Uterus (tissue), 4 donors: ENCODE data around the gene CACHD1. TPM values are rescaled to one million over a fixed set of nuclear protein-coding genes. Genes with fewer than 3 reads are reported as not detected.

ENCODE experiments used
- DNase-seq, 2 donors: peaks; one replicate each; pipeline ENCODE4 v3.0.0-alpha.2; 2019 to 2020
- H3K27ac ChIP-seq, 2 donors: fragments of 200-600 bp; sonication (generic); 1 replicate in 1 of 2; 2 replicates in 1 of 2; pipeline ENCODE4 v1.5.1; 2016 to 2018
- H3K27me3 ChIP-seq, 2 donors: fragments of 200-600 bp; sonication (generic); one replicate each; pipeline ENCODE4 v1.5.1; 2018 to 2019; ENCODE audit warnings: control low read depth in 1 of 2
- H3K36me3 ChIP-seq, 2 donors: fragments of 200-600 bp; sonication (generic); one replicate each; pipeline ENCODE4 v1.5.1; 2019; ENCODE audit warnings: control low read depth in 1 of 2
- H3K4me1 ChIP-seq, 2 donors: fragments of 200-600 bp; sonication (generic); one replicate each; pipeline ENCODE4 v1.5.1; 2018 to 2019; ENCODE audit warnings: control low read depth in 1 of 2
- H3K4me3 ChIP-seq, 2 donors: fragments of 200-600 bp; sonication (generic); 1 replicate in 1 of 2; 2 replicates in 1 of 2; pipeline ENCODE4 v1.5.1; 2018 to 2019; ENCODE audit warnings: mild to moderate bottlenecking in 1 of 2
- H3K9me3 ChIP-seq, 2 donors: fragments of 200-600 bp; sonication (generic); one replicate each; pipeline ENCODE4 v1.5.1; 2019; ENCODE audit warnings: control low read depth in 1 of 2
- POLR2A ChIP-seq, 2 donors: fragments of 450-650 bp; IDR thresholded peaks; one replicate each; pipeline ENCODE4 v1.6.1; 2016; ENCODE audit warnings: antibody characterized with exemption in 2 of 2, mild to moderate bottlenecking in 1 of 2, moderate library complexity in 1 of 2
- intact Hi-C: fragments of 100-400 bp; cut with DNase I; formaldehyde crosslinking; loops from one replicate; pipeline ENCODE4 v1.15.1; 2023; ENCODE audit warnings: low total_unique reads
- total RNA-seq, 4 donors: library from RNA; depleted of rRNA in 3 of 4; stranded (reverse); fragments of >200 nt in 3 of 4; gene quantifications; one replicate each; pipeline versions ENCODE4 v1.1.0 to v1.2.4, GENCODE V29; 2014 to 2023
- TF ChIP-seq, protein P1 (sequence below), 4 experiments: fragments of 200-600 bp in 2 of 4; fragments of 450-650 bp in 2 of 4; sonication (generic) in 2 of 4; IDR thresholded peaks; one replicate each; pipeline ENCODE4 v1.5.1; 2016 to 2019; ENCODE audit warnings: antibody characterized with exemption in 4 of 4, mild to moderate bottlenecking in 2 of 4, moderate library complexity in 1 of 4
- donor health status: DM: yes; HTN: yes; CAD: no.

The CACHD1 gene
- total RNA-seq, 4 donors from 2014 or later, result 19.2 to 39.9 (median 28.8) TPM

DNA sequence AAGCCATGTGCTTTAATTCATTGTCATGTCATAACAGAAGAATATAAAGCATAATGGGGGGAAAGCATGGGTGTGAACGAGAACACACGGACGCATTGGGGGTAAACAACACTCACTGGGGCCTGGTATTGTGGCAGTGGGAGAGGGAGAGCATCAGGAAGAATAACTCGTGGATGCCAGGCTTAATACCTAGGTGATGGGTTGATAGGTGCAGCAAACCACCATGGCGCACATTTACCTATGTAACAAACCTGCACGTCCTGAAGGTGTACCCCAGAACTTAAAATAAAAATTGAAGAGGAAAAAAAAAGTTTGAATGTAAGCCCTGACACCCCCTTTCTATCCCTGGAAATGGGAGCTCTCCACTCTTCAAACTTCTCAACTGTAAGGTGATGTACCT is 34.9 kb upstream of the CACHD1 start:
- Histone ChIP-seq H3K36me3 (no peaks in the 10 kb centered on the region), H3K27me3 (no peaks in the 10 kb centered on the region), H3K27ac (no peak overlapping the region), H3K4me1 (no peaks in the 10 kb centered on the region), H3K4me3 (no peak overlapping the region), H3K9me3 (no peaks in the 10 kb centered on the region)
- intact Hi-C loops, result no loop called here
- no peak for DNase-seq
- TF ChIP-seq POLR2A (IDR thresholded peaks at IDR 0.05), result no peak
- TF ChIP-seq, protein P1, sequence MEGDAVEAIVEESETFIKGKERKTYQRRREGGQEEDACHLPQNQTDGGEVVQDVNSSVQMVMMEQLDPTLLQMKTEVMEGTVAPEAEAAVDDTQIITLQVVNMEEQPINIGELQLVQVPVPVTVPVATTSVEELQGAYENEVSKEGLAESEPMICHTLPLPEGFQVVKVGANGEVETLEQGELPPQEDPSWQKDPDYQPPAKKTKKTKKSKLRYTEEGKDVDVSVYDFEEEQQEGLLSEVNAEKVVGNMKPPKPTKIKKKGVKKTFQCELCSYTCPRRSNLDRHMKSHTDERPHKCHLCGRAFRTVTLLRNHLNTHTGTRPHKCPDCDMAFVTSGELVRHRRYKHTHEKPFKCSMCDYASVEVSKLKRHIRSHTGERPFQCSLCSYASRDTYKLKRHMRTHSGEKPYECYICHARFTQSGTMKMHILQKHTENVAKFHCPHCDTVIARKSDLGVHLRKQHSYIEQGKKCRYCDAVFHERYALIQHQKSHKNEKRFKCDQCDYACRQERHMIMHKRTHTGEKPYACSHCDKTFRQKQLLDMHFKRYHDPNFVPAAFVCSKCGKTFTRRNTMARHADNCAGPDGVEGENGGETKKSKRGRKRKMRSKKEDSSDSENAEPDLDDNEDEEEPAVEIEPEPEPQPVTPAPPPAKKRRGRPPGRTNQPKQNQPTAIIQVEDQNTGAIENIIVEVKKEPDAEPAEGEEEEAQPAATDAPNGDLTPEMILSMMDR (IDR thresholded peaks at IDR 0.05), result no peak

DNA sequence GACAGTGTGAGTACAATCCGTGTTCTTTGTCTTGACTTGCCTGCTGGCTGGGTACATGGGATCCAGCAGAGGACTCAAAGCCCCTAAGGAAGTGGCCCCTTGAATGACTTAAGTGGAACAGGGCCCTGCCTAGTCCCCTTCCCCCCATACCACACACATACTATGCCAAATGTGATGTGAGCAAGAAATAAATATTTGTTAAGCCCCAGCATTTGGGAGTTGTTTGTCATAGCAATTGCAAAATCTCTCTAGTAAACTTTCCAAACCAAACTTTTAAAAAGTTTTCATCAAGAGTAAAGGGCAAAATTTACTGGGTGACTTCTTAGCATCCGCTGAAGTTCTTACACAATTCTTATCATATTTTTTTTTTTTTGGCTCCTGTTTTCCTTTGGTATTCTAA is 32.5 kb upstream of the CACHD1 start:
- Histone ChIP-seq H3K4me1 (no peaks in the 10 kb centered on the region), H3K4me3 (no peak overlapping the region), H3K9me3 (no peaks in the 10 kb centered on the region), H3K27ac (no peak overlapping the region), H3K36me3 (no peaks in the 10 kb centered on the region), H3K27me3 (no peaks in the 10 kb centered on the region)
- DNase-seq, result no peak
- no peak for TF ChIP-seq POLR2A (IDR thresholded peaks at IDR 0.05)
- TF ChIP-seq, protein P1 (IDR thresholded peaks at IDR 0.05), result no peak
- intact Hi-C loops, result no loop called here

DNA sequence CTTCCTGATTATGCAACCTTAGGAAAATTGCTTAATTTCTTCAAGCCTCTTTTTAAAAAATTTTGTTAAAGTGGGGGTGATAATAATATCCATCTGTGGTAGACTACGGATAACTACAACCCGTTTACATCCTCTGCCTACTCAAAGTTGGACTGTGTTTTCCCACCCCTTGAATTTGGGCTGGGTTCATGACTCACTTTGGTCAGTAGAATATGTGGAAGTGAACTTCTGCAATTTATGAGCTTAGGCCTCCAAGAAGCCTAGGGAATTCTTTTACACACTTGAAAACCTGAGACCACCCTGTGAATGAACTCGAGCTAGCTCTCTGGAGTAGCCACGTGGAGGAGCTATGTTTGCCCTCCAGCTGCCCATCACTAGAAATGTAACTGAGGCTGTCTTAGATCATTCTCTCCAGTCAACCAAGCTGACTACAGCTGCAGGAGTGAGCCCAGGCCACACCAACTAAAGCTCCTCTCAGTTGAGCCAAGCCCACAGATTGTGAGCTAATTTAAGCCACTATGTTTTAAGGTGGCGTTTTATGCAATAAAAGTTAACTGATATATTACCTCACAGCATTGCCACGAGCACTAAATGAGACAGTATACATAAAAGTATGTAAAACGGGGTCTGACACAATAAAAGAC is 29.6 kb upstream of the CACHD1 start:
- no peaks in the 10 kb centered on the region for H3K27me3 ChIP-seq
- H3K9me3 ChIP-seq, result no peaks in the 10 kb centered on the region
- H3K27ac ChIP-seq, result no peak overlapping the region
- no peak for TF ChIP-seq POLR2A (IDR thresholded peaks at IDR 0.05)
- TF ChIP-seq, protein P1 (IDR thresholded peaks at IDR 0.05), result no peak
- DNase-seq, result no peak
- no peaks in the 10 kb centered on the region for H3K4me1 ChIP-seq
- intact Hi-C loops, result no loop called here
- no peaks in the 10 kb centered on the region for H3K36me3 ChIP-seq
- H3K4me3 ChIP-seq, result no peak overlapping the region

DNA sequence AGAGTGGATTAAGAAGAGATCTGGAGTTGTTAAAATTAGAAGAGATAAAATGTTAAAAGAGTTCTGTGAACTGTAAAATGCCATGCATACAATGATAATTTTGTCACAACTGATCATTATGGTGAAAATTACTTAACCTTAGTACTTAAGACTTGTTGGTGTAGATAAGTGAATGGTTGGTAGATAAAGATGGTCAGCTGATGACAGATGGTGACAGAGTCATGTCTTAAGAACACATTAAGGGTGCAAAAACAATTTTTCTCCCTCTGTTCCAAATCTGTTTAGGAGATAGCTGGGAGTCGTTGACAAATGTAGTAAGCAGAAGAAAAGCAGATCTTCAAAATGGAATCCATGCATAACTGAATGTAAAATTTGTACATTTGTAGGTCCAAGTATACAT is 18.5 kb upstream of the CACHD1 start:
- no peak for DNase-seq
- intact Hi-C loops, result no loop called here
- no peaks in the 10 kb centered on the region for H3K36me3 ChIP-seq

DNA sequence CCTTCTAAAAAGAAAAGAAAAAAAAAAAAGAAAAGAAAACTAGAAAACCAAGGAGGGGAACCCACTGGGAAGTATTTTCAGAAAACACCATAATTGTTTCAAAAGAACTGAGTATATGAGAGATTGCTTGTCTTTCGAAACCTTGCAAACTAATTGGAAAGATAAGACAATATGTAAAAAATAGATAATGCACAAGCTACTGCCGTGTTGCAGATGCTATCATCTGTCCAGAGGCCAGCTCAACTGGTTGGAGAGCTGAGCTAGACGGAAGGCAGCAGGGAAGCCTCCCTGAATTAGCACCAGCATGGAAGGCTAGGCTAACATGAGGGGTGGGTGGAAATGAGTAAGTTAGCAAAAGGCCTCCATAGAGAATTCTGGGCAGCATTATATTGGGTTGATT is 16.2 kb upstream of the CACHD1 start:
- Histone ChIP-seq H3K9me3 (no peaks in the 10 kb centered on the region), H3K36me3 (no peaks in the 10 kb centered on the region), H3K27ac (no peak overlapping the region), H3K4me1 (no peaks in the 10 kb centered on the region), H3K27me3 (no peaks in the 10 kb centered on the region), H3K4me3 (no peak overlapping the region)
- no peak for DNase-seq
- intact Hi-C loops, result no loop called here
- TF ChIP-seq, protein P1 (IDR thresholded peaks at IDR 0.05), result no peak
- no peak for TF ChIP-seq POLR2A (IDR thresholded peaks at IDR 0.05)

More for the DNA sequence above, 18.5 kb upstream of the CACHD1 start:
- TF ChIP-seq, protein P1 (IDR thresholded peaks at IDR 0.05), result no peak
- TF ChIP-seq POLR2A (IDR thresholded peaks at IDR 0.05), result no peak
- Histone ChIP-seq H3K27me3 (no peaks in the 10 kb centered on the region), H3K4me3 (no peak overlapping the region), H3K9me3 (no peaks in the 10 kb centered on the region), H3K4me1 (no peaks in the 10 kb centered on the region), H3K27ac (no peak overlapping the region)
